ENCODE measurements around the gene PAXX.

PAXX gene

GRCh38 chr9:136970361-136970760 is 21.9 kb upstream of the PAXX start:
- H3K4me3 ChIP-seq (ENCODE audit: low read depth in 1 of 2, low read length in 2 of 2): no peak overlapping the region
- TF ChIP-seq EZH2 (IDR thresholded peaks at IDR 0.05; ENCODE audit: borderline replicate concordance, low read depth, low read length, severe bottlenecking) (no peak), CTCF (IDR thresholded peaks at IDR 0.05; ENCODE audit: borderline replicate concordance, extremely low read depth, low read length, poor library complexity, severe bottlenecking) (no peak)
- H3K27me3 ChIP-seq (ENCODE audit: insufficient read depth, low read length, poor library complexity): peaks cover 8% of the 10 kb centered on the region
- H3K9me3 ChIP-seq (ENCODE audit: insufficient read depth, low read length, severe bottlenecking): no peaks in the 10 kb centered on the region
- DNase-seq: no peak
- no peaks in the 10 kb centered on the region for H4K20me1 ChIP-seq (ENCODE audit: insufficient read depth, low read length)
- H3K9ac ChIP-seq (ENCODE audit: low read depth, low read length): no peak overlapping the region
- no peak overlapping the region for H3K4me2 ChIP-seq (ENCODE audit: insufficient read depth, low read length)
- no peak overlapping the region for H2AFZ ChIP-seq (ENCODE audit: low read depth, low read length)
- ATAC-seq (ENCODE audit: insufficient read depth, low read depth): no peak
- no peaks in the 10 kb centered on the region for H3K79me2 ChIP-seq (ENCODE audit: insufficient read depth, low read length)
- H3K4me1 ChIP-seq (ENCODE audit: insufficient read depth, low read length): peaks cover 9% of the 10 kb centered on the region
- H3K36me3 ChIP-seq (ENCODE audit: insufficient read depth, low read length): no peaks in the 10 kb centered on the region
- no peak overlapping the region for H3K27ac ChIP-seq (ENCODE audit: low read length)

GRCh38 chr9:136971746-136972145 is 20.5 kb upstream of the PAXX start:
- H3K4me3 ChIP-seq (ENCODE audit: low read depth in 1 of 2, low read length in 2 of 2): no peak overlapping the region
- H3K79me2 ChIP-seq (ENCODE audit: insufficient read depth, low read length): no peaks in the 10 kb centered on the region
- DNase-seq: no peak
- H3K36me3 ChIP-seq (ENCODE audit: insufficient read depth, low read length): no peaks in the 10 kb centered on the region
- H3K27ac ChIP-seq (ENCODE audit: low read length): no peak overlapping the region
- no peak for ATAC-seq (ENCODE audit: insufficient read depth, low read depth)
- H3K4me1 ChIP-seq (ENCODE audit: insufficient read depth, low read length): no peaks in the 10 kb centered on the region
- no peak overlapping the region for H3K9ac ChIP-seq (ENCODE audit: low read depth, low read length)
- no peaks in the 10 kb centered on the region for H3K27me3 ChIP-seq (ENCODE audit: insufficient read depth, low read length, poor library complexity)
- no peak overlapping the region for H3K4me2 ChIP-seq (ENCODE audit: insufficient read depth, low read length)
- no peak overlapping the region for H2AFZ ChIP-seq (ENCODE audit: low read depth, low read length)
- H4K20me1 ChIP-seq (ENCODE audit: insufficient read depth, low read length): no peaks in the 10 kb centered on the region
- TF ChIP-seq EZH2 (IDR thresholded peaks at IDR 0.05; ENCODE audit: borderline replicate concordance, low read depth, low read length, severe bottlenecking) (no peak), CTCF (IDR thresholded peaks at IDR 0.05; ENCODE audit: borderline replicate concordance, extremely low read depth, low read length, poor library complexity, severe bottlenecking) (no peak)
- no peaks in the 10 kb centered on the region for H3K9me3 ChIP-seq (ENCODE audit: insufficient read depth, low read length, severe bottlenecking)

GRCh38 chr9:136972335-136972734 is 19.9 kb upstream of the PAXX start:
- Histone ChIP-seq H3K27me3 (ENCODE audit: insufficient read depth, low read length, poor library complexity) (no peaks in the 10 kb centered on the region), H4K20me1 (ENCODE audit: insufficient read depth, low read length) (no peaks in the 10 kb centered on the region), H3K4me3 (ENCODE audit: low read depth in 1 of 2, low read length in 2 of 2) (no peak overlapping the region), H2AFZ (ENCODE audit: low read depth, low read length) (no peak overlapping the region), H3K79me2 (ENCODE audit: insufficient read depth, low read length) (no peaks in the 10 kb centered on the region), H3K27ac (ENCODE audit: low read length) (no peak overlapping the region), H3K36me3 (ENCODE audit: insufficient read depth, low read length) (no peaks in the 10 kb centered on the region), H3K9me3 (ENCODE audit: insufficient read depth, low read length, severe bottlenecking) (no peaks in the 10 kb centered on the region), H3K9ac (ENCODE audit: low read depth, low read length) (no peak overlapping the region), H3K4me1 (ENCODE audit: insufficient read depth, low read length) (no peaks in the 10 kb centered on the region), H3K4me2 (ENCODE audit: insufficient read depth, low read length) (no peak overlapping the region)
- no peak for DNase-seq
- no peak for ATAC-seq (ENCODE audit: insufficient read depth, low read depth)
- no peak for TF ChIP-seq EZH2 (IDR thresholded peaks at IDR 0.05; ENCODE audit: borderline replicate concordance, low read depth, low read length, severe bottlenecking)
- no peak for TF ChIP-seq CTCF (IDR thresholded peaks at IDR 0.05; ENCODE audit: borderline replicate concordance, extremely low read depth, low read length, poor library complexity, severe bottlenecking)

- Histone ChIP-seq H3K79me2 (ENCODE audit: insufficient read depth, low read length) (no peaks in the 10 kb centered on the region), H2AFZ (ENCODE audit: low read depth, low read length) (no peak overlapping the region), H3K4me2 (ENCODE audit: insufficient read depth, low read length) (no peak overlapping the region), H3K27ac (ENCODE audit: low read length) (no peak overlapping the region), H4K20me1 (ENCODE audit: insufficient read depth, low read length) (no peaks in the 10 kb centered on the region), H3K9me3 (ENCODE audit: insufficient read depth, low read length, severe bottlenecking) (no peaks in the 10 kb centered on the region), H3K36me3 (ENCODE audit: insufficient read depth, low read length) (no peaks in the 10 kb centered on the region), H3K4me1 (ENCODE audit: insufficient read depth, low read length) (no peaks in the 10 kb centered on the region), H3K27me3 (ENCODE audit: insufficient read depth, low read length, poor library complexity) (no peaks in the 10 kb centered on the region), H3K9ac (ENCODE audit: low read depth, low read length) (no peak overlapping the region), H3K4me3 (ENCODE audit: low read depth in 1 of 2, low read length in 2 of 2) (no peak overlapping the region)
- ATAC-seq (ENCODE audit: insufficient read depth, low read depth) (no peak), DNase-seq (no peak)
- TF ChIP-seq EZH2 (IDR thresholded peaks at IDR 0.05; ENCODE audit: borderline replicate concordance, low read depth, low read length, severe bottlenecking): no peak
- no peak for TF ChIP-seq CTCF (IDR thresholded peaks at IDR 0.05; ENCODE audit: borderline replicate concordance, extremely low read depth, low read length, poor library complexity, severe bottlenecking)
These were observed 19.5 kb upstream of the PAXX start for GRCh38 chr9:136972743-136973142.
